Activated gamma-delta T cell treated with anti-CD3 and anti-CD28 coated beads, Interleukin-2, amount 50 U/mL, for 16 hours (primary cell): Measurements from ENCODE around the gene CCDC178.
"Not testable (repeated sequence)": the region's sequence is repeated elsewhere in the genome, so short reads cannot be mapped to it uniquely, and the experiment has no call there.

ENCODE experiments used
- DNase-seq: peaks from one replicate; pipeline ENCODE4 v3.0.0-alpha.2; 2020; ENCODE audit warnings: low read depth

Gene CCDC178

DNA sequence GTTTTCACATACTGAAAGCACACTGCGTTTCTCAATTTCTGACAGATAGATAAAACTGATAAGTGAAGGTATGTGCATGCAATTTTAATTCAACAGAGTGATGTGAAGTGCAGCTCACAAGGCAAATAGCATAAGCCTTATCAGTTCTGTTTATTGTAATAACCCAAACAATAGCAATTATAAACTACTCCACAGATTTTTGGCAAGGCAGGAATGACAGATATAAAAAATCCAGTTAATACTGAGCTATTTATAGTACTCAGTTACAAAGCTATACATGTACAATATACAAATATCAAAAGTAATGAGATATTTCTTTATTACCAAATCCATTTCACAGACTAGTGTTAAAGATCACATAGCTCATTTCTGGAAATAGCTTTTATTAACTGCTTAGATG lies 456.8 kb downstream of the CCDC178 start:
- DNase-seq, result no peak

DNA sequence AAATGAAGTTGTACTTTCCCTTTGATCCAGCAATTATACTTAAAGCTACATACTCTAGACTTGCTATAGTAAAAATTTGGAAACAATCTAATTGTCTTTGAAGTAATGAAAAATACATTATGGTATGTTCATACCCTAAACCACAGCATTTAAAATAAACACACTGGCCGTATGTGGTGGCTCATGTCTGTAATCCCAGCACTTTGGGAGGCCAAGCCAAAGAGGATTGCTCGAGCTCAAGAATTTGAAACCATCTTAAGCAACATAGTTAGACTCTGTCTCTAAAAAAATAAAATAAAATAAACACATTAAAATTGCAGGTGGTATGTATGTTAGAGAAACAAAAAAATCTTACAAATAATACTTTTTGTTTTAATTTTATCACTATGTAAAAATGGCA lies 459.6 kb downstream of the CCDC178 start:
- no peak for DNase-seq

DNA sequence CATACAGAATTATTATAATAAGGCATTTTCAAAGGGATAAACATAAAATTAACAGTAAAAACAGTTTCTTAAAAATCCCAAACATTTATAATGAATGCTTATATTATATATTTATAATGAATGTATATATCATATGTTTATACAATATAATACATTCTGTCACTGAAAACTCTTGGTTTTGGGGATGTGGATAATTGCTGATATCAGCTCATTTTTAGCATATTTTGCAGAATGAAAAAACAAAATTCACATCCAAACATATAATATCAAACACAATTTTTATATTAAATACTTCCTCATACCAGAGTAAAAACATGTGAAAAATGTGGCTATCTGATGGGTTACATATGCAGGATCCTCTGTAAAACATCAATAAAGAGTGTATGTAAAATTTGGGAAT lies 465.0 kb downstream of the CCDC178 start:
- DNase-seq, result no peak

DNA sequence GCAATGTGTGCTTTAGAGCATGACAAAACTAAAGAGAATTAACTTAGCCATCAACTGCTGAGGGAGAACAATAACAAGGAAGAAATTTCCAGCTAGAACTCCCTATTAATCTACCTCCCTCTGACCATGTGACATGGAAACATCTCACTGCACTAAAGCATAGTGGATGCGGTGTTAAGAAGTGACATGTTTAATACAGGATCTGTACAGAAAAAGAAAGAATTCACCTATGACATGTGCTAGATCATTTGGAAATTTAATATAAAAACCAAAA lies 465.4 kb downstream of the CCDC178 start:
- DNase-seq, result no peak

DNA sequence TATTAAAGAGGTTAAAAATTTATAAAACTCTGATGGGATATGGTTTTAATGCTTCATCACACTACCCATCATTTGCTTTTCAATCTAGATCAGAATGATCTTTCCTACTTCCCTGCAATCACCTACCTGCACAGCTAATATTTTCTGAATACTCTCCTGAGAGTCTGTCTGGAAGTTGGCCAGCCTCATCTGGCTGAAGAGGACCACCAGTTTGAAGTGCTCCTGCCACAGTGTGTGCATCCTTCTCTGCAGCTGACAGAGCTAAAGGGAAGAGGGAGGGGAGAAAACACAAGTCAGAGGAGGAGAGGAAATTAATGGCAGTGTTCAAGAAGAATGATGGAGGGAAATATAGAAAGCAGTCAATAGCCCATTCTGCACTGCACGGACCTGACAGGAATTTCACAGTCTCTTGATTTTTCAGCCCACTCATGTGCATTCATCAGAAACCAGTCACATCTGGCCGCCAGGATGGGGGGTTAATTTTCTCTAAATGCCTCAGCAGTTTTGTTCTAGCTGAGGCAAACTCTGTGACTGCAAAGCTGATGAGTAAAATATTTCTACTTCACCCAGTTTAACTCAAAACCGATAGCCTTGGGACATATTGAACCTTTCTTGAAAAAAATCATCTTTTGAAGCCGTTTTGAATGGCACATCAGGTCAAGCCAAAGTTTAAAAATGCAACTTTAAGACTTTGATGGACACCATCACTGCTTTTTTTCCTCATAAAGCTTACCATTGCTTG lies 465.9 kb downstream of the CCDC178 start:
- no peak for DNase-seq

DNA sequence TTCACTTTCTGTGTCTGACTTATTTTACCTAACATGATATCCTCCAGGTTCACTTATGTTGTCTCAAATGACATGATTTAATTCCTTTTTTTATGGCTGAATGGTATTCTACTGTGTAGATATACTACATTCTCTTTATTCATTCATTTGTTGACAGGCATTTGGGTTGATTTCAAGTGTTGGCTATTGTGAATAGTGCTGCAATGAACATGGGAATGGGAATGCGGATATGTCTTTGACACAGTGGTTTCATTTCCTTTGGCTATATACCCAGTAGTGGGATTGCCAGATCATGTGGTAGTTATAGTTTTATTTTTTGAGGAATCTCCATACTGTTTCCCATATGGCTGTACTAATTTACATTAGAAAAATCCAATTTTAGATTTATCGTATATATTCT lies 472.3 kb downstream of the CCDC178 start:
- DNase-seq, result no peak

DNA sequence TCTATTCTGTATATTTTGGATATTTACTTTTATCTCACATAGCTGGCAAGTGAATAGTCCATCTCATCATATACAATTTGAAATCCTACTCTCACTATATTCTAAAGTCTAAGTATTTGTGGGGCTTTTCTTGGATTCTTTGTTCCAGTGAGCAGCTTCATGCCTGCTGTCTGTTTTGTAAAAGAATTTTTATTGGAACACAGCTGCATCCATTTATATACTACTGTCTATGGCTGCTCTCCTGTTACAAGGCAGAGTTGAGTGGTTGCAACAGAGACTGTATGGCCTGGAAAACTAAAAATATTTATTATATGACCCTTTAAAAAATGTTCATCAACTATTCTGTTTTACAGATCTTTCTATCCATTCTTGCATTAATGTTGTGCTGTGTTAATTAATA lies 474.4 kb downstream of the CCDC178 start:
- no peak for DNase-seq

DNA sequence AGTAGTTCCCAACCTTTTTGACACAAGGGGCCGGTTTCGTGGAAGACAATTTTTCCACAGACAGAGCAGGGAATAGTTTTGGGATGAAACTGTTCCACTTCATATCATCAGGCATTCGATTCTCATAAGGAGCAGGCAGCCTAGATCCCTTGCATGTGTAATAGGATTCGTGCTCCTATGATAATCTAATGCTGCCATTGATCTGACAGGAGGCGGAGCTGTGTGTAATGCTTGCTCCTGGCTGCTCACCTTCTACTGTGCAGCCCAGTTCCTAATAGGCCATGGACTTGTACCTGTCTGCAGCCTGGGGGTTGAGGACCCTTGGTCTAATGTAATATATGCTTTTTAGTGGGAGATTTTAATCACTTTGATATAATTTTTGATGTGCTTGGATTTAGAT lies 479.0 kb downstream of the CCDC178 start:
- no peak for DNase-seq

DNA sequence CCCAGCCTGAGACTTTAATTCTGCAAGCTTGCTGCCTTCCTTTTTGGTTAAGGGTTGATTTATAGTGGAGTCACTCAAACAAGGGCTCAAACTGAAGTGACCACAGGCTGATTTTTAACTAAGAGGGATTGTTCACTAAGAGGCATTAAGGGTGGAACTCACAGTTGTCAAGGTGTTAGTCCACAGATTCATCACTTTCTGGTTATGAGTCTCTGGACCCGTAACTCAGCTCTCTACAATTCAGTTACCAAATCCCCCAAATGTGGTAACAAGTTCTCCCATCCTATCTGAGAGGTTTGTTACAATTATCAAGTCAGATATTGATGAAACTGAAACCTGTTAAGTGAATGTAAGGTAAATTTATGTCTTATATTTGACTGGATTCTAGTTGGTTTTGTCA lies 481.8 kb downstream of the CCDC178 start:
- no peak for DNase-seq

DNA sequence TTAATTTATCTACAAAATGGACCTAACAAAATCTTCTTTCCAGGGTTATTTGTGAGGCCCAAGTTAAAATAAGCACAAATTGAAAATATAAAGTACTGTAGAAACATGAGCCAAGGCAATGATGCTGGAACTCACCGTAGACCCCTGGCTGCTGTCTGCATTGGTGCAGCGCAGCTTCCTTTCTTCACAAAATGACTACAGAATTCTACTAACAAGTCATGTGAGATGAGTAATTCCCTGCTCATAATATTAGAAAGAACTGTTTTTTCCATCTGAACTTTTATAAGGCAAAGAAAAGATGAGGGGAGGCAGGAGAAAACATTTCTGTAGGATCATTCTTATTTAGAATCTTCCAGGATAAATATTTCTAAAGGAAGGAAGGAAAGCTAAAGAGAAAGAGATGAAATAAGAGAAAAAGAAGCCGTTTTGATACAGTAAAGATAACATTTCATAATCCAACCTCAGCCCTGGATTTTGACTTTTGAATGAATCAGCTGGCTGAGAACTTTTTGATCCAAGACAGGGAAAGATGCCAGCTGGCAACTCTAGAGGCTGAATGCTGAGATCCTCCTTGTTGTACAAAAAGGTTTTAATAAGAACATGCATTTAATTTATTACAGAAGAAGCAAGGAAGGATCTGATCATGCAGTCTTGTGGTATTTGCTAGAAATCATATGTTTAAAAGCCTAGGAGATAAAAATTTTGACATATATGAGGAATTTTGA lies 483.8 kb downstream of the CCDC178 start:
- DNase-seq, result no peak

DNA sequence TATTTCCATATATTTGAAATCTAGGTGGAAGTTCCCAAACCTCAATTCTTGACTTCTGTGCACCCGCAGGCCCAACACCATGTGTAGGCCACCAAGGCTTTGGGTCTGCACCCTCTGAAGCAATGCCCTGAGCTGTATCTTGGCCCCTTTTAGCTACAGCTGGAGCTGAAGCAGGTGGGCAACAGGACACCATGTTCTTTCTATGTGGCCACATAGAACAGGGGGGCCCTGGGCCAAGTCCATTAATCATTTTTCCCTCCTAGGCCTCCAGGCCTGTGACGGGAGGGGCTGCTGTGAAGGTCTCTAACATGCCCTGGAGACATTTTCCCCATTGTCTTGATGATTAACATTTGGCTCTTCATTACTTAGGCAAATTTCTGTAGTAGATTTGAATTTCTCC lies 488.2 kb downstream of the CCDC178 start:
- not testable (repeated sequence) for DNase-seq

DNA sequence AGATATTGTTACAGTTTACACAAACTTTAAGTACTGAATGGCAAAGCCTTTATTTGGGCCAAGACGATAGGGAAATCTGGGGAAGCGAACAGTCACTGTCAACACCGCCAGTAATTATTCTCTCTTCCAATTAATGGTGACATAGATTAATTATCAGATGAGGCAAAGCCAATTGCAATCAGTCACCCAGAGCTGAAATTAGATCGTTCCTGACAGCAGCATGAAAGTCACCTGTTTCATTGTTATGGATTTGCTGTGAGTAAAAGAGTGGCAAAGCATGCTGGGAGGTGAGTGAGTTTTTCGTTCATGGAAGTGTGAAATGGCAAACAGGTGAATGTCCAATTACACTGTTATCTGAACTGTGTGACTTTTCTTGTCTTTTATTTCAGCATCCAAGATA lies 502.9 kb downstream of the CCDC178 start:
- DNase-seq, result no peak

DNA sequence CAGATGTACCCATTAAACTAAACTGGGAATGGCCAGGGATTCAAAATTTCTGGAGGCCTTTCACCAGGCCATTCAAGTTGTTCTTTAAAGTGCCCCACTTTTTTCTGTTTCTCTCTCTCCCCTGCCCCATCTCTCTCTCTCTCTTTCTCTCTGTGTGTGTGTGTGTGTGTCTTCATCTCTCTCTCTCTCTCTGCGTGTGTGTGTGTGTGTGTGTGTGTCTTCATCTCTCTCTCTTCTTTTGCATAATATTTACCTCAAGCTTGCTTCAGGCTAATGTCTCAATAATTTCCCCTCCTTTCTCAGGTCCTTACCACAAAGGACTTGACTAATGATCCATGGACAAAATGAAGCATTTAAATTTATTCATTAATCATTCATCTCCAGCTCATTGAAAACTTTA lies 503.5 kb downstream of the CCDC178 start:
- no peak for DNase-seq

DNA sequence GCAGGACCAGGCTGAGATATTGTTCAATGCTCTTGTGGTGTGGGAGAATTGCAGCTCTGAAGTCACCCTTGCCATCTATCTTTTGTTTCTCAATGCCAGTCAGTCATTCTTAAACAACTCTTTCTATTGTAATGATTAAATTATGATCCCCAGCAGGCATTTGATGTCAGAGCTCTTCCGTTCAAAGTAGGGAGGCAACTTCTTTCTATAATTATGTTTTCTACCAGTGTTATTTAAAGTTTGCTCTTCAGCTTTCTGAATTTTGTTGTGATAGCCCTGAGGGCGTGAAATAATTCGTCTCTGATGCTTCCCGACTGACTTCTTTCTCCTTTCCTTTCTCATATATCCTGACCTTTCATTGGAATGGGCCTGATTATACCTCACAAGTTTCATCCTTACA lies 506.3 kb downstream of the CCDC178 start:
- no peak for DNase-seq

DNA sequence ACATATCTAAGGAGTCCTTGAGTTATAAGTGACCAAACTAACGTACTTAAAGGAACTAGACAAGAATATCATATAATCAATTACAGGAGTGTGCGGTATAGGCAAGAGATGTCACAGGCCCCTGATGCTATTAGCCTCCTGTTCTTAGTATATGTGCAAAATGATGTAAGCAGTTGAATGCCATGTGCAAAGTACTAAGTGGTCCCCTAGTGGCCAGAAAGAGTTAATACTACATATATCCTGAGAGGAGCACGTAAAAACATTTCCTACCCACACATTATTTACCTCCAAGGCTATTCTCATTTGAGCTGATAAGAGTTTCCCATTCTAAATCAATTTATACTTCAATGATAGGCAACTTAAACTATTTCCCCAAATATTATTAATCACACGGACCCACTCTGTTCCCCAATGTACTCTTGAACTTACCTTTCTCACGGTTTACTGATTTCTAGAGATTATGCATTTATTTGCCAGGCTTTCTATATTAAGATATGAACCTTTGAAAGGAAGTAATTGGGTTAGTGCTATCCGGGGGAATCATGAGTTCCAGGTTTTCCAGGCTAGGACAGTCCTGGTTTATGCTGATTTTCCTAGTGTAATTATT lies 509.7 kb downstream of the CCDC178 start:
- DNase-seq, result no peak

DNA sequence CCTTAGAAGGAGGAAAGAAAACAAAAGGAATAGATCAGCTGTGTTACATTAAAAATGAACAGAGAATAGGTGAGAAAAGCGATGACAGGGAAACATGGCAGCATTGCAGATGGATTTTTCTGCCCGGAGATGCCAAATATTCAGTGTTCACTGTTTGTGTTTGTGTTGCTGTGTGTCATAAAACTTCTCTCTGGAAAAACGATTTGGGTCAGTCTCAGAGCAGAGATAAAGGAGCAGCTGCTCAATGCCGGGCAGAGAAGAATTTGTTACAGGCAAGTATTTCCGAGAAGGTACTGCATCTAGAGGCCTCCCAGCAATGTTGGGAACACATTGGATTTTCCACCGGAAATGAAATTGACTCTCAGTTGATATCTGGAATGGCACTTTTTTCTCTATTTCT lies 511.3 kb downstream of the CCDC178 start:
- no peak for DNase-seq

DNA sequence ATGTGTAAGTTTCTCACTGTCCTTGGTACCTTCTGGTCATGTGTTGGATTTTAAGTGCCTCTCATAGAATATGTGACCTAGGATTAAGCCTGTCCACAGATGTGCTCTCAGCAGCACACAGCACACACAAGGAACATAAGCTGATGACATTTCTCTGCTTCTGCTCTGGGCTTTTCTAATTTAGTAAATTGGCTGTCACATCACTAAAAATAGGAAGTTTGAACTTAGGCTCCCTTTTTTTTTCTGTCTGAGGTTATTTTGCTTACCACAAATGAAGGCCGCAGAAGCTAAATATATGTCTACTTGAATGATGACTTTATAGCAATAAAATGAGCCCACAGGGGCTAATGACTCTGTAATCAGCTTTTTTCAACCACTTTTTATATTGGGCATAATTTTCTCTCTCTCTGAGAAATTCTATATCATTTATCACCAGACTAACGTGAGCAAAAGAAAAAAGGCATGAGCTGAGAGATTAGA lies 517.5 kb downstream of the CCDC178 start:
- no peak for DNase-seq

DNA sequence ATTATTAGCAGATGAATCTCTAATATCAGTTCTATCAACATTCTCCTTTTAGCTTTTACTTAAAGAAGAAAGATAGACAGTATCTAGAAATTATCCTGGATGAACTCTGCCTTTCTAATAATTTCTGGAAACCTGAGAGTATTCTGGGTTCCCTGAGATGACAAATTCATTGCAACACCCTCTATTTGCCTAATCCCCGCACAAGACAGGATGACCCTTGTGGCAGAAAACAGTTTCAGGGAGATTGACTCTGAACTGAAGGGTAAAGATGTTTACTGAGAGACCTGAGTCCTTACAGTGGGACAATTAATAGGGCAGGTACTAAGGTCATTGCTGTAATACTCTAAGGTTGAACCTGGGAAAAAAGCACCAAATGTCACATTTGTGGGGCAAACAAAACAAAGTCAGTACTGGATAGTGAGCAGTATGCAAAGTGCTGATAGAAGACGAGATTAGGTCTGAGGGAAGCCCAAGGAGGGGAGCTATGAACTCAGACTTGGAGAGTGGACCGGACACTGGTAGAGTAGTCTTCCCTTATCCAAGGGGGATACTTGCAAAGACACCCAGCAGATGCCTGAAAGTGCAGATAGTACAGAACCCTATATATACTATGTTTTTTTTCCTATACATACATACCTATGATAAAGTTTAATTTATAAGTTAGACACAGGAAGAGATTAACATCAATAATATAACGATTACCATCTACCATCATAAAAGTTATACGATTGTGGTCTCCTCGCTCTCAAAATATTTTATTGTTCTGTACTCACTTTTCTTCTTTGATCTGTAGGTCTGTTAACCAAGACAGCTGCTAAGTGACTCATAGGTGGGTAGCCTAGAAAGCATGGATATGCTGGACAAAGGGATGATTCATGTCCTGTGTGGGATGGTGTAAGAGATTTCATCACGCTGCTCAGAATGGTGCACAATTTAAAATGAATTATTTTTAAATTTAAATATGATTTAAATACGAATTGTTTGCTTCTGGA lies 519.4 kb downstream of the CCDC178 start:
- DNase-seq, result no peak

DNA sequence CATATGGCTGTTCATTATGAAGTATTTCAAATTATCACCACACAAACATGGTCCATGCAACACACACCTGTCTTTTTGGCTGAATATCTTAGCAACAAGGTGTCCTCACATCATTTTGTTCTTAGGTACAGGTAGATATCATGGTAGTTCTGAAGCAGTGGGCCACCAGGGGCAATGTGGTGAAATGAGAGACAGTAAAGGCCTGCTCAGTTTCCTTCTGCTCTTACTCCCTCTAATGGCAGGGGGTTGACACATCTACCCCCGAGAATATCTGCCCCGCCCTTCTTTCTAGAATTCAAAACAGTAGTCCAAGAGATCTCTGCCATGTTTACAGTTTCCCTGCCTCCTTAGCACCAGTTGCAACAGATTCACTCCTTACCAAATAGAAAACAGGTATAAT lies 520.7 kb downstream of the CCDC178 start:
- DNase-seq, result no peak

DNA sequence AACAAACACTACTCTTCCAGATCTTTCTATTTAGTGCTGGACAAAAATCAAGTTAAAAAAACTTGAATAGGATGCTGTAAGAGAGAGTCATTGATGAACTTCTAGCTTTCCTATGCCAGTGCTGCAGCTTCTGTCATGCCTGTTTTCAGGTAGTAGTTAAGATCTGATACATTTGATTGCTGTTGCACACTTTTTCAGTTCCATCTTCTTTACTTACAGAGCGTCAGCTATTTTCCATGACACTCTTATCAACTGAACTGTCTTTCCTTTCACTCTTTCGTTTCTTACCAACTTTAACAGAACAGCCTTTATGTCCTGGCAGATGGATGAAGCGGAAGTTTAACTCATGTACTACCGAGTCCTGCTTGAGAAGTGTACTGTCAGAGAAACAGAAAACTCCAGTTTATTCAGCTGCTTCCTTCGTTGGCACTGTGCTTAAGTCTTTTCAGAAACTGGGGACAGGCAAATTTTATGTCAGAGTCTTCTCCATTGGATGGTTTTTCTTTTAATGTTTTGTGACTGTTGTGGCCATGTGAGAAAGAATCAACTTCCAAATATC lies 521.8 kb downstream of the CCDC178 start:
- DNase-seq, result no peak

DNA sequence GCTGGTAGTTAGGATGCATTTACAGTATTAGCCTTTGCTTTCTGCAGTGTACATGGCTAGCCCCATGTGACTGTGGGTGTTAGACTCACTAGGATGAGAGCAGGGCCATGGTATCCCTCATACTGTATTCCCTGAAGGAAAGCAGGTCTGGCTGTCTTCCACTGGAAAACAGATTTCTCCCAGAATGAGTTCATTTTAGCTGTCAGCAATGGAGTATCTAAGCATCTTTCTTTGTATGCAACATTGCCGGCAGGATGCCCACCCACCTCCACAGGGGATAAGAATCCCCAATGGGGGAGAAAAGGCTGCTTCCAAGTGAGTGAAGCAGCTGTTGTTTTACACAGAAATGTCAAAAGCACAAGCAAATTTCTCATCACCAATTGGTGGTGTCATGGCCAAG lies 525.0 kb downstream of the CCDC178 start:
- no peak for DNase-seq

DNA sequence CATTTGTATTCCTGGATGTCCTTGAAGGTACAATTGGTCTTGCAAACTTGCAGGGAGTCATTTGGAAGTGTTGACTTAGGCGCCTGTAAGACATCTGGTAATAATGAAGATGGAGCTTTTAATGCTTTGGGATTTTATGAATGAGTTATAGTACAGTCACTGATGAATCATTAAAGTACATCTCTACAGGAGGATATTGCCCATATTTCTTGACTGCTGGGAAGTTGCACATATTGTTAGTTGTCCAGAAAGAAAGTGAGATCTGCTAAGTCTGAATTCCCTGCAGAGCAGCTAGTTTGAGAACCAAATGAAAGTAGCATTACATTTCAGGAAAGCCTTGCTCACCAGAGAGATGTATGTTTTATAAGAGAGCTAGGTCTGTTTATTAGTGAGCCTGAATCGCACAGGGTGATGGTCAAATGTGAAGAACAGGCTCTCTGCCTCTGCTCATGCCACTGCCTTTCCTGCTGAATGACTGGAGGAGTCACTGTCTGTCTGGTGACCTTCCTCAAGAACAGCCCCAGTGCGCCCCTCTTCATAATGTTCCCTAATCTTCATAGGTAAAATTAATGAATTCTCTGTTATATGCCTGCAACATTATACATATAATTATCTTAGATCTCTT lies 528.7 kb downstream of the CCDC178 start:
- DNase-seq, result no peak
